ENCODE data around the gene COL4A6. TPM values are rescaled to one million over a fixed set of nuclear protein-coding genes. Genes with fewer than 3 reads are reported as not detected.

Gene COL4A6
- total RNA-seq, 1 donor from 2014 or later: 40.5 TPM

DNA sequence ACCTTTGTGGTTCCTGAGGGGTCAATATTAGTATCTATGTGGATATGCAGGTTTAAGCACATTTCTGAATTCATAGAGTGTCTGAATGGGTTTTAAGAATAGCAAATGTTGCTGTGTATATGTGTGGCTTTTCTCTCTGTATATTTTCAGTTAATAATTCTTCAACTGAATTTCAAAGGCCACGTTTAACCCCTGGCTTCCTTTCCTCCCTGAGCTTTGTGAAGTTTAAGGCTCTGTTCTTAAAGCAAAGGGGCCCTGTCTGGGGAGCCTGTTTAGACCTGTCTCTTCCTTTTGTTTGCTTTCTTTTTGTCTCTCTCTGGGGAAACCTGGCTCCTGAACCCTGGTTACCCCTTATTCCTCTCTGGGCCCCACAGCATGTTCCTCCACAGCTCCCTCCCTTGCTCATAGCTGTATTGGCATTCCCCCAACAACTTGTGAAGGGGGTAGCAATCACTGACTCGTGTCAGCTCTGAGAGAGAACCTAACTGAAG is 139.1 kb downstream of the COL4A6 start:
- Histone ChIP-seq H3F3A (ENCODE audit: low read depth) (peaks cover 4% of the 10 kb centered on the region), H3K4me3 (no peak overlapping the region), H3K4me2 (peak overlapping the region; percentile 45), H3K9ac (no peak overlapping the region), H3K36me3 (no peaks in the 10 kb centered on the region), H3K27me3 (no peaks in the 10 kb centered on the region), H2AFZ (replicated peaks) (no peak overlapping the region), H3K79me2 (ENCODE audit: low read depth) (no peaks in the 10 kb centered on the region), H3K27ac (no peak overlapping the region), H3K9me3 (ENCODE audit: low read depth) (no peaks in the 10 kb centered on the region), H3K4me1 (peaks cover 4% of the 10 kb centered on the region), H4K20me1 (ENCODE audit: low read depth) (no peaks in the 10 kb centered on the region)
- TF ChIP-seq, protein P1, sequence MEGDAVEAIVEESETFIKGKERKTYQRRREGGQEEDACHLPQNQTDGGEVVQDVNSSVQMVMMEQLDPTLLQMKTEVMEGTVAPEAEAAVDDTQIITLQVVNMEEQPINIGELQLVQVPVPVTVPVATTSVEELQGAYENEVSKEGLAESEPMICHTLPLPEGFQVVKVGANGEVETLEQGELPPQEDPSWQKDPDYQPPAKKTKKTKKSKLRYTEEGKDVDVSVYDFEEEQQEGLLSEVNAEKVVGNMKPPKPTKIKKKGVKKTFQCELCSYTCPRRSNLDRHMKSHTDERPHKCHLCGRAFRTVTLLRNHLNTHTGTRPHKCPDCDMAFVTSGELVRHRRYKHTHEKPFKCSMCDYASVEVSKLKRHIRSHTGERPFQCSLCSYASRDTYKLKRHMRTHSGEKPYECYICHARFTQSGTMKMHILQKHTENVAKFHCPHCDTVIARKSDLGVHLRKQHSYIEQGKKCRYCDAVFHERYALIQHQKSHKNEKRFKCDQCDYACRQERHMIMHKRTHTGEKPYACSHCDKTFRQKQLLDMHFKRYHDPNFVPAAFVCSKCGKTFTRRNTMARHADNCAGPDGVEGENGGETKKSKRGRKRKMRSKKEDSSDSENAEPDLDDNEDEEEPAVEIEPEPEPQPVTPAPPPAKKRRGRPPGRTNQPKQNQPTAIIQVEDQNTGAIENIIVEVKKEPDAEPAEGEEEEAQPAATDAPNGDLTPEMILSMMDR (IDR thresholded peaks at IDR 0.05): no peak
- TF ChIP-seq EZH2 (IDR thresholded peaks at IDR 0.05): no peak
- no peak for TF ChIP-seq EZH2phosphoT487 (IDR thresholded peaks at IDR 0.05)
- H3K9me3 Mint-ChIP-seq: no peaks in the 10 kb centered on the region
- DNase-seq (ENCODE audit: low spot score): peak; percentile 2
- peaks cover 33% of the 10 kb centered on the region for H3K36me3 Mint-ChIP-seq
- peak overlapping the region; percentile 93 for H3K27ac Mint-ChIP-seq
- peaks cover 33% of the 10 kb centered on the region for H3K4me1 Mint-ChIP-seq
- no peak overlapping the region for H3K4me3 Mint-ChIP-seq
- H3K27me3 Mint-ChIP-seq (ENCODE audit: insufficient read depth, low read depth): peaks cover 7% of the 10 kb centered on the region

DNA sequence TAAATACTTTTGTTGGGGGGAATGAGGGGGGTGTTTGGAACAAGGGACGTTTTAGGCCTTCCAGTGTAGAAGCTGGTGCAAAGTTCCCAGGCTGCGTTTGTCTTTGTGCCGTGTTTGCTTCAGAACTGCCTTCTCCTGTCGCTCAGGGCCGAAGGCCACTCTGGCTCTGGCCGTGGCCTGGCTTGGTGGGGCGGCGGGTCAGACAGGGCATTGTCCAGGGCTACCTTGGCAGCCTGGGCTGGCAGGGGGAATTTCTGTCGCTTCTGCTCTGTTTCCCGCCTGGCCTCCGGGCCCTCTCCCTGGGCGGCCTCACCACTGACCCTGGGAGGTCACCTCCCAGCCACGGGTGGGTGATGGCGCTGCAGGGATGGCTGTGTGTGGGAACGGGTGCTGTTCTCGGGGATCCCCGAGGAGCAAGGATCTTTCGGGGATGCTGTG is 140.0 kb downstream of the COL4A6 start:
- Histone ChIP-seq H4K20me1 (ENCODE audit: low read depth) (no peaks in the 10 kb centered on the region), H3K27me3 (no peaks in the 10 kb centered on the region), H3K36me3 (no peaks in the 10 kb centered on the region), H3F3A (ENCODE audit: low read depth) (no peaks in the 10 kb centered on the region), H3K9me3 (ENCODE audit: low read depth) (no peaks in the 10 kb centered on the region), H3K4me2 (no peak overlapping the region), H3K27ac (no peak overlapping the region), H3K79me2 (ENCODE audit: low read depth) (no peaks in the 10 kb centered on the region), H3K4me1 (peaks cover 4% of the 10 kb centered on the region), H2AFZ (replicated peaks) (no peak overlapping the region), H3K4me3 (no peak overlapping the region), H3K9ac (no peak overlapping the region)
- Mint-ChIP-seq H3K4me1 (peaks cover 30% of the 10 kb centered on the region), H3K27ac (peak overlapping the region; percentile 90), H3K36me3 (peaks cover 33% of the 10 kb centered on the region), H3K9me3 (no peaks in the 10 kb centered on the region), H3K4me3 (no peak overlapping the region), H3K27me3 (ENCODE audit: insufficient read depth, low read depth) (peaks cover 7% of the 10 kb centered on the region)
- no peak for DNase-seq (ENCODE audit: low spot score)
- TF ChIP-seq EZH2 (IDR thresholded peaks at IDR 0.05): no peak
- TF ChIP-seq, protein P1 (IDR thresholded peaks at IDR 0.05): no peak
- no peak for TF ChIP-seq EZH2phosphoT487 (IDR thresholded peaks at IDR 0.05)

DNA sequence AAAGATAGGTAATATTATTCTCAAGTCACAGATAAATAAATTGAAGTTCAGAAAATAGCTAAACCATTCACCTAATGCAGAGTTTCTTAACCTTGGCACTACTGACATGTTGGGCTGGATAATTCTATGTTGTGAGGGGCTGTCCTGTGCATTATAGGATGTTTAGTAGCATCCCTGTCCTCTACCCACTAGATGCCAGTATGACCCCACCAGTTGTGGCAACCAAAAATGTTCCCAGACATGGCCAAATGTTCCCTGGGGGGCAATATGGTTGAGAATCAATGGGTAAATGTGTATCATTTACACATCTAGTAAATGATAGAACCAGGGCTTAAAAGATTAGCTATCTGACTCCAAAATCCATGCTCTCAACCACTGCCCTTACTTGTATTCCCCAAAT is 140.9 kb downstream of the COL4A6 start:
- H3K4me1 Mint-ChIP-seq: peaks cover 30% of the 10 kb centered on the region
- H4K20me1 ChIP-seq (ENCODE audit: low read depth): no peaks in the 10 kb centered on the region
- peaks cover 4% of the 10 kb centered on the region for H3K4me1 ChIP-seq
- no peak overlapping the region for H3K4me3 Mint-ChIP-seq
- no peak for DNase-seq (ENCODE audit: low spot score)
- H3K9me3 Mint-ChIP-seq: peaks cover 5% of the 10 kb centered on the region
- H3K27ac ChIP-seq: no peak overlapping the region
- no peaks in the 10 kb centered on the region for H3F3A ChIP-seq (ENCODE audit: low read depth)
- no peak overlapping the region for H2AFZ ChIP-seq (replicated peaks)
- no peak for TF ChIP-seq EZH2phosphoT487 (IDR thresholded peaks at IDR 0.05)
- TF ChIP-seq EZH2 (IDR thresholded peaks at IDR 0.05): no peak
- TF ChIP-seq, protein P1 (IDR thresholded peaks at IDR 0.05): no peak
- H3K4me3 ChIP-seq: no peak overlapping the region
- no peak overlapping the region for H3K27ac Mint-ChIP-seq
- H3K36me3 Mint-ChIP-seq: peaks cover 38% of the 10 kb centered on the region
- no peaks in the 10 kb centered on the region for H3K36me3 ChIP-seq
- peaks cover under 1% of the 10 kb centered on the region for H3K9me3 ChIP-seq (ENCODE audit: low read depth)
- H3K4me2 ChIP-seq: no peak overlapping the region
- no peak overlapping the region for H3K9ac ChIP-seq
- H3K27me3 ChIP-seq: no peaks in the 10 kb centered on the region
- peaks cover 7% of the 10 kb centered on the region for H3K27me3 Mint-ChIP-seq (ENCODE audit: insufficient read depth, low read depth)
- no peaks in the 10 kb centered on the region for H3K79me2 ChIP-seq (ENCODE audit: low read depth)

Measured in neural progenitor cell (in vitro differentiated cells).